Erythroblast (primary cell): ENCODE results near the gene NLGN3.

Experiments
- GATA1 ChIP-seq: IDR thresholded peaks from 2 replicates; pipeline ENCODE4 v1.6.1; 2011; ENCODE audit warnings: low read depth, mild to moderate bottlenecking, control low read depth, low read length, moderate library complexity
- POLR2A ChIP-seq: IDR thresholded peaks from 2 replicates; pipeline ENCODE4 v1.6.1; 2011; ENCODE audit warnings: mild to moderate bottlenecking, low read length

- TF ChIP-seq POLR2A = no peak
- TF ChIP-seq GATA1 = no peak
Observed at GRCh38 chrX:71195964-71196649, 51.5 kb downstream of the NLGN3 start.
